Measurements from ENCODE around the gene RXRG. TPM values are rescaled to one million over a fixed set of nuclear protein-coding genes. Genes with fewer than 3 reads are reported as not detected.

Gene RXRG
- not detected for polyA plus RNA-seq (2012; ENCODE audit: low read depth, missing spikeins)

DNA sequence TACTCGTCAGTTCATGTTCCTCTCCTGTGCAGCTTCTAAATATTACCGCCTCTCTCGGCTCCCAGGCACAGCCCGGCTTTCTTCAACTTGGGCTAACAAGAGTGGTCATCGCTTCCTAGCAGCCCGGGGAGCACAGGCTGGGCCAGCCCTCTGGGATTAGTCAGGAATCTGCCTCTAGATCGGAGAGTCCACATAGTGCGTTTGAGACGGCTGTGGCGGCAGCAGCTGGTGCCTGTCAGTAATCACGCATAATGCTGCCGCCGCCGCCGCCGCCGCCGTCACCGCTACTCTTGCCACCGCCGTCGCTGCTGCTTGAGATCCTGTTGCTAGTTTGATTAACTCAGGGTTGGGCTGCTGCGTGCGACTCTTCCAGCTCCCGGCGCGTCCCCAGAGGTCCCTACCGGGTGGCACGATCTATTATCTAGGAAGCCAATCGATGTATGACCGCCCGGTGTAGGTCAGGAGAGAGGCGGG, at the start of gene RXRG:
TSS of gene RXRG (minus strand) at position 230 of the 474 bp plus-strand sequence. CDS start 233 bp downstream, outside the sequence.
- DNase-seq (ENCODE audit: insufficient read length, low spot score) (no peak), FAIRE-seq (no peak)
- TF ChIP-seq TAF1 (IDR thresholded peaks at IDR 0.05; ENCODE audit: low read depth, low read length), result no peak
- no peak for TF ChIP-seq POLR2A (IDR thresholded peaks at IDR 0.05; ENCODE audit: low read depth, low read length)
- no peak for TF ChIP-seq PAX5 (IDR thresholded peaks at IDR 0.05; ENCODE audit: insufficient read depth, low read length, severe bottlenecking)
- no peak for TF ChIP-seq SPI1 (IDR thresholded peaks at IDR 0.05; ENCODE audit: low read depth, low read length)
- TF ChIP-seq POLR2AphosphoS5 (IDR thresholded peaks at IDR 0.05; ENCODE audit: low read depth, low read length), result no peak
- TF ChIP-seq POU2F2 (IDR thresholded peaks at IDR 0.05; ENCODE audit: low read depth, low read length), result no peak

DNA sequence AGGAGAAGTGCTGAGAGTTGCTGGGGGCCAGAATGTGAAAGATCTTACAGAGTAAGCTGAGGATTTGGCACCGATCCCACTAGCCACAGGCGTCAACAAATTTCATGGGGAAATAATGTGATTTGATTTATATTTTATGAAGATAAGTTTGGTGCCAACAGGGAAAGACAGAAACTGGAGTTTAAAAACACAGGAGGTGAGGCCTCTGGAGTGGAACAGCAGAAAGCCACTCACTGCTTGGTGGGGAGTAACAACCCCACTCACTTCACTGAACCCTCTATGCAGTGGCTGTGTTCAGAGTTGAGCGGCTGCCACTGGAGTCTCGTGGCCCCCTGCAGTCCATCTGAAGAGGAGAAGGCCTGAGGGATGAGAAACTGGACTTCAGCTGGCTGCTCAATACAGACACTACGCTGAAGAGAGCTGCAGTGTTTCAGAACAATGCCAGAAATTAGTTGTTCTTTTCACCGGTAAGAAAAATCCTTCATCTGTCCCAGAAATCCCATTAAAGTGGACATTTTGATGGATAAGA, 48.0 kb upstream of the RXRG start:
- FAIRE-seq (no peak), DNase-seq (ENCODE audit: insufficient read length, low spot score) (no peak)
- TF ChIP-seq TAF1 (IDR thresholded peaks at IDR 0.05; ENCODE audit: low read depth, low read length), result no peak
- TF ChIP-seq SPI1 (IDR thresholded peaks at IDR 0.05; ENCODE audit: low read depth, low read length), result no peak
- TF ChIP-seq PAX5 (IDR thresholded peaks at IDR 0.05; ENCODE audit: insufficient read depth, low read length, severe bottlenecking), result no peak
- no peak for TF ChIP-seq POU2F2 (IDR thresholded peaks at IDR 0.05; ENCODE audit: low read depth, low read length)
- no peak for TF ChIP-seq POLR2AphosphoS5 (IDR thresholded peaks at IDR 0.05; ENCODE audit: low read depth, low read length)
- TF ChIP-seq POLR2A (IDR thresholded peaks at IDR 0.05; ENCODE audit: low read depth, low read length), result no peak

DNA sequence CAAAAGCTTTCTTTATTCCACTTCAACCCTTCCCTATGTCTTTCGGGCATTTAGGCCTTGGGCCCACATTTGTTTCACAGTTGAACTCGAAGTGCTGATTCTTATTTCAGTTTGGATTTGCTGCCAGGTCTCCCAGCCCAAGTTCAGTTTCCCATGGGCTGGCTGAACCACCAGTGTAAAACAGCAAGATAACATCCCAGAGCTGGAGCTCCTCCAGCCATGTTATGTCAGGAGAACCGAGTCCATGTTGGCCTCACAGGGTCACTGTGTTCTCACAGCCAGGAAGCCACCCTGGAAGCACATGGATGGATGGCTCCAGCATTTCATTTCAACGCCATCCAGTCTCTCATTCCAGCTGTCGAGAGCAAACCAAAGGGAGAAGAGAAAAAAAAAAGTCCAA, 45.2 kb upstream of the RXRG start:
- TF ChIP-seq SPI1 (IDR thresholded peaks at IDR 0.05; ENCODE audit: low read depth, low read length) (no peak), POU2F2 (IDR thresholded peaks at IDR 0.05; ENCODE audit: low read depth, low read length) (no peak), PAX5 (IDR thresholded peaks at IDR 0.05; ENCODE audit: insufficient read depth, low read length, severe bottlenecking) (no peak), POLR2A (IDR thresholded peaks at IDR 0.05; ENCODE audit: low read depth, low read length) (no peak), TAF1 (IDR thresholded peaks at IDR 0.05; ENCODE audit: low read depth, low read length) (no peak), POLR2AphosphoS5 (IDR thresholded peaks at IDR 0.05; ENCODE audit: low read depth, low read length) (no peak)
- DNase-seq (ENCODE audit: insufficient read length, low spot score) (no peak), FAIRE-seq (no peak)

DNA sequence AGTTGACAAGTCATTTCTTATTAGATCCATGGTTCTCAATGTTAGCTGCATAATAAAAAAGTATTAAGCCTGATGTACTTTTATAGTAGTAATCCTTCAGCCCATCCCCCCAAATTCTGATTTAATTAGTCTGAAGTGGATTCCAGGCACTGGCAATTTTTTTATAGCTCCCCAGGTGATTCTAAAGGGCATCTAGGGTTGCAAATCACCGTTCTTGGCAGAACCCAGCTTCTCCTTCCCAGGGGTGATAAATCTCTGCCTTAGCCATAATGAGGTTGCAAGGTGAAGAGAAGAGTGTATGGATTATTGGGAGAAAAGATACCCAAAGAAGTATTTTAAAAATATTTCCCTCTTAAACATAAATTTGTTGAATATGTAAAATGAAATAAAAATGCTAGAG, 43.0 kb upstream of the RXRG start:
- TF ChIP-seq PAX5 (IDR thresholded peaks at IDR 0.05; ENCODE audit: insufficient read depth, low read length, severe bottlenecking), result no peak
- no peak for TF ChIP-seq POLR2AphosphoS5 (IDR thresholded peaks at IDR 0.05; ENCODE audit: low read depth, low read length)
- TF ChIP-seq SPI1 (IDR thresholded peaks at IDR 0.05; ENCODE audit: low read depth, low read length), result no peak
- no peak for TF ChIP-seq TAF1 (IDR thresholded peaks at IDR 0.05; ENCODE audit: low read depth, low read length)
- no peak for TF ChIP-seq POLR2A (IDR thresholded peaks at IDR 0.05; ENCODE audit: low read depth, low read length)
- no peak for TF ChIP-seq POU2F2 (IDR thresholded peaks at IDR 0.05; ENCODE audit: low read depth, low read length)
- no peak for FAIRE-seq
- no peak for DNase-seq (ENCODE audit: insufficient read length, low spot score)

DNA sequence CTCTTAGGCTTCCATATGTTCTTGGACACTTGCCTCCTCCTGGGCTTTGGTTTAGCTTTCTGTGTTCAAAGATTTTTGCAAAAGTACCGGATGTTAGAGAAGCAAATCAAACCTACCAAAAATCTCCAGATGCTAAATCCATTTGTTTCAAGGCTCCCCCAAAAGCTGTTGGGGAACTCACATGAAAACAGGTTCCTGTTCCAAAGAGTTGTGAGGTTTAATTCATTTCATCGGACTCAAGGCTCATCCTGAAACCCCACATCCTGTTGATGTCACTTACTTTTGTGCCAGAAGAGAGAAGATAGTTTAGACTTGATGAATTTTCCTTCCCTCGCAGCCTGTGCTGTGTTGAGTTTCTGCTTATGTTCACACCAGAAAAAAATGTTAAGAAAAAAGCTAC, 41.7 kb upstream of the RXRG start:
- TF ChIP-seq POLR2AphosphoS5 (IDR thresholded peaks at IDR 0.05; ENCODE audit: low read depth, low read length) (no peak), PAX5 (IDR thresholded peaks at IDR 0.05; ENCODE audit: insufficient read depth, low read length, severe bottlenecking) (no peak), TAF1 (IDR thresholded peaks at IDR 0.05; ENCODE audit: low read depth, low read length) (no peak), SPI1 (IDR thresholded peaks at IDR 0.05; ENCODE audit: low read depth, low read length) (no peak), POU2F2 (IDR thresholded peaks at IDR 0.05; ENCODE audit: low read depth, low read length) (no peak), POLR2A (IDR thresholded peaks at IDR 0.05; ENCODE audit: low read depth, low read length) (no peak)
- no peak for DNase-seq (ENCODE audit: insufficient read length, low spot score)
- no peak for FAIRE-seq

DNA sequence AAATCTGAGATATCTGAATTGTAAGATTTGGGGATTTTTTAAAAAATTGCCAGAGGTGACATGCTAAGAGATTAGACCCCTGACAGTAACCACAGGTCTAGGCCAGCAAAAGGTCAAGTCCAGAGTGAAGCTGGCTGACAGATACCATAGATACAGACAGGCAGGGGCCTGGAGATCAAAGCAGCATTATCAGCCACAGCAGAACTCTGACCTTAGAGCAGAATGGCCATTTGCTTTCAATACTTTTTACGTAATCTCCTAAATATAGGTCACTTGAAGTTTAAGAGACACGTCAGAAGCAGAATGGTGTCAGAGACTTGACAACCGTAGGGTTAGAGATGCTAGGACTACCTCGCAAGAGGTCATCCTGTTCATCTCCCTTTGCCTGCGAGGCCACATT, 40.8 kb upstream of the RXRG start:
- FAIRE-seq (no peak), DNase-seq (ENCODE audit: insufficient read length, low spot score) (no peak)
- no peak for TF ChIP-seq SPI1 (IDR thresholded peaks at IDR 0.05; ENCODE audit: low read depth, low read length)
- TF ChIP-seq TAF1 (IDR thresholded peaks at IDR 0.05; ENCODE audit: low read depth, low read length), result no peak
- no peak for TF ChIP-seq POU2F2 (IDR thresholded peaks at IDR 0.05; ENCODE audit: low read depth, low read length)
- no peak for TF ChIP-seq POLR2A (IDR thresholded peaks at IDR 0.05; ENCODE audit: low read depth, low read length)
- no peak for TF ChIP-seq POLR2AphosphoS5 (IDR thresholded peaks at IDR 0.05; ENCODE audit: low read depth, low read length)
- no peak for TF ChIP-seq PAX5 (IDR thresholded peaks at IDR 0.05; ENCODE audit: insufficient read depth, low read length, severe bottlenecking)

DNA sequence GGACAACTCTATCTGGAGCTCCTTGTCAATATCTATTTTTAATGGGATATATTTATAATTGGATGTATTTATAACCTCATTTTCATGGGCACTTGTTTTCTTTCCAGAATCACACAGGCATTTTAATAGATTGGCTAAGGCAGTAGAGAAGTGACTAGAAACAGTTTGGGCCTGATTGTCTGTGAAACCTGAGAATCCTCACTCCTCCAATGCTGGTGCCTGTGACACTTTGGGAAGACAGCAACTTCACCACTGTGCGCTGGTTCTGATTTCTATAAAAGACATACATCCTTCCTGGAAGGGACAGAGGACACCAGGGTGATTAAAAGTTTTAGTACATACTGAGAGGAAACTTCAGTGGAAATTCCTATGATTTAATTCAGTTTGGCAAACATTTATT, 39.6 kb upstream of the RXRG start:
- TF ChIP-seq POU2F2 (IDR thresholded peaks at IDR 0.05; ENCODE audit: low read depth, low read length), result no peak
- TF ChIP-seq SPI1 (IDR thresholded peaks at IDR 0.05; ENCODE audit: low read depth, low read length), result no peak
- TF ChIP-seq POLR2A (IDR thresholded peaks at IDR 0.05; ENCODE audit: low read depth, low read length), result no peak
- TF ChIP-seq TAF1 (IDR thresholded peaks at IDR 0.05; ENCODE audit: low read depth, low read length), result no peak
- no peak for TF ChIP-seq PAX5 (IDR thresholded peaks at IDR 0.05; ENCODE audit: insufficient read depth, low read length, severe bottlenecking)
- no peak for TF ChIP-seq POLR2AphosphoS5 (IDR thresholded peaks at IDR 0.05; ENCODE audit: low read depth, low read length)
- no peak for FAIRE-seq
- DNase-seq (ENCODE audit: insufficient read length, low spot score), result no peak

DNA sequence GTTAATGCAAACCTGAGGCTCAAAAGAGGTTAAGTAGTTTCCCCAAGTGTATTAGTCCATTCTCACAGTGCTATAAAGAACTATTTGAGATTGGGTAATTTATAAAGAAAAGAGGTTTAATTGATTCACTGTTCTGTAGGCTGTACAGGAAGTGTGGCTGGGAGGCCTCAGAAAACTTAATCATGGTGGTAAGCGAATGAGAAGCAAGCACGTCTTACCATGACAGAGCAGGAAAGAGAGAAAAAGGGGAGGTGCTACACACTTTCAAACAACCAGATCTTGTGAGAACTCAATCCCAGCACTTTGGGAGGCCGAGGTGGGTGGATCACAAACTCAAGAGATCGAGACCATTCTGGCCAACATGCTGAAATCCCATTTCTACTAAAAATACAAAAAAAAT, 38.5 kb upstream of the RXRG start:
- FAIRE-seq (no peak), DNase-seq (ENCODE audit: insufficient read length, low spot score) (no peak)
- TF ChIP-seq POLR2AphosphoS5 (IDR thresholded peaks at IDR 0.05; ENCODE audit: low read depth, low read length) (no peak), PAX5 (IDR thresholded peaks at IDR 0.05; ENCODE audit: insufficient read depth, low read length, severe bottlenecking) (no peak), TAF1 (IDR thresholded peaks at IDR 0.05; ENCODE audit: low read depth, low read length) (no peak), SPI1 (IDR thresholded peaks at IDR 0.05; ENCODE audit: low read depth, low read length) (no peak), POU2F2 (IDR thresholded peaks at IDR 0.05; ENCODE audit: low read depth, low read length) (no peak), POLR2A (IDR thresholded peaks at IDR 0.05; ENCODE audit: low read depth, low read length) (no peak)

DNA sequence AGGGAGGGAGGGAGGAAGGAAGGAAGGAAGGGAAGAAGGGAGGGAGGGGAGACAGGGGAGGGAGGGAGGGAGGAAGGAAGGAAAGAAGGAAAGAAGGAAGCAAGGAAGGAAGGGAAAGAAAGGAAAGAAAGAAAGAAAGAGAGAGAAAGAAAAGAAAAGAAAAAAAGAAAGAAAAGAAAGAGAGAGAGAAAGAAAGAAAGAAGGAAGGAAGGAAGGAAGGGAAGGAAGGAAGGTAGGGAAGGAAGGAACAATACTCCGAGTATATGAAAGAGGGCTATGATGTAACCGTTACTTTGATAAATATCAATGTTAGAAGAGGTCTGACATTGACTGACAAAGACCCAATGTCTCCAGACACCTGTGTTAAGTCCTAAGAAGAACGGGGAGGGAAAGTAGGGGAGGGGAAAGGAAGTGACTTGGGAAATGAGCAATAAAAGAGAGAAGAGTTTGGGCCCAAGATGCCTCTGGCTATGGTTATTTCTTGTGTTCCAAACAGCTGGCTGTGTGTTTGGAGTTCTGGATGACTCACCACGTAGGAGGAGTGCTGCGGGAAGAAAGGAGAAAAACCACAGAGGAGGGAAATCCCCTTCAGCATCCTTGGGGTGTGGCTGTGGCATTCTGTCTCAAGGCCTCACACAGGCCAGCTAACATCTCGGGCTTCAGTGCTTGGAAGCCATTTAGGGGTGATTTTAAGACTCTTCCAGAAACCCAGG, 37.0 kb upstream of the RXRG start:
- no peak for FAIRE-seq
- TF ChIP-seq TAF1 (IDR thresholded peaks at IDR 0.05; ENCODE audit: low read depth, low read length), result no peak
- no peak for TF ChIP-seq PAX5 (IDR thresholded peaks at IDR 0.05; ENCODE audit: insufficient read depth, low read length, severe bottlenecking)
- TF ChIP-seq SPI1 (IDR thresholded peaks at IDR 0.05; ENCODE audit: low read depth, low read length), result no peak
- no peak for TF ChIP-seq POLR2AphosphoS5 (IDR thresholded peaks at IDR 0.05; ENCODE audit: low read depth, low read length)
- TF ChIP-seq POLR2A (IDR thresholded peaks at IDR 0.05; ENCODE audit: low read depth, low read length), result no peak
- DNase-seq (ENCODE audit: insufficient read length, low spot score), result no peak
